ENCODE data around the gene NTN1.
"Not testable (repeated sequence)": the region's sequence is repeated elsewhere in the genome, so short reads cannot be mapped to it uniquely, and the experiment has no call there.

NTN1 gene

DNA sequence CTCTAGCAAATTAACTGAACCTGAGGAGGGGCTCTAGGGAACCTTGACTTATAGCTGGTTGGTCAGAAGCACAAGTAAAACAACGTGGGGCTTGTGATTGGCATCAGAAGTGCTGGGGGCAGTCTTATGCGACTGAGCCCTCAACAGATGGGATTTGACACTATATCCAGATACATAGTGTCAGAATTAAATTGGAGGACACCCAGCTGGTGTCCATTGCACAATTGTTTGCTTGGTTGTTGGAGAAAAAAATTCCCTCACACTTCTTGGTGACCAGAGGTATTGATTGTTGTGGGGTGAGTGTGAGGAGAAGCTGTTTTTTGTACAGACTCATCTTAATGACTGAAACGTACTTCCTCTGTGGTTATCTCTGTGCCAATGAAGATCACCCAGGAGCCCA lies 59.7 kb downstream of the NTN1 start:
- no peak for DNase-seq (ENCODE audit: low read depth in 1 of 2, low spot score in 1 of 2)
- in situ Hi-C loops (cut with HindIII; ENCODE audit: low pct_unique_long_range_greater_than_20kb, low sequenced_read_pairs), result no loop called here
- no peak for TF ChIP-seq JUND (IDR thresholded peaks at IDR 0.05; ENCODE audit: low read depth)

DNA sequence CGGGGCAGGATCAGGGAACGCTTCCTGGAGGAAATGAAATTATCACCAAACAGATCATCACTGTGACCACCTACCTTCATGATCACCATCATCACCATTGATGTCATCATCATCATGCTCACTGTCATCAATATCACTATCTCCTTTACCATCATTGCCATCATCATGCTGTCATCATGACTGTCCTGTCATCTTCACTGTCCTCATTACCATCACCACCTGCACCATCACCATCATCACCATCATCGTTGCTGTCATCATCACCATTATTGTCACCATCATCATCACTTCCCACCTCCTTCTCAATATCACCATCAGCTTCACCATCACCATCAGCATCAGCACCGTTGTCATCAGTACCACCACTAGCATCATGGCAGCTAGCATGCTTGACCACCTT lies 65.3 kb downstream of the NTN1 start:
- in situ Hi-C loops (cut with HindIII; ENCODE audit: low pct_unique_long_range_greater_than_20kb, low sequenced_read_pairs), result no loop called here
- no peak for TF ChIP-seq JUND (IDR thresholded peaks at IDR 0.05; ENCODE audit: low read depth)
- no peak for DNase-seq (ENCODE audit: low read depth in 1 of 2, low spot score in 1 of 2)

DNA sequence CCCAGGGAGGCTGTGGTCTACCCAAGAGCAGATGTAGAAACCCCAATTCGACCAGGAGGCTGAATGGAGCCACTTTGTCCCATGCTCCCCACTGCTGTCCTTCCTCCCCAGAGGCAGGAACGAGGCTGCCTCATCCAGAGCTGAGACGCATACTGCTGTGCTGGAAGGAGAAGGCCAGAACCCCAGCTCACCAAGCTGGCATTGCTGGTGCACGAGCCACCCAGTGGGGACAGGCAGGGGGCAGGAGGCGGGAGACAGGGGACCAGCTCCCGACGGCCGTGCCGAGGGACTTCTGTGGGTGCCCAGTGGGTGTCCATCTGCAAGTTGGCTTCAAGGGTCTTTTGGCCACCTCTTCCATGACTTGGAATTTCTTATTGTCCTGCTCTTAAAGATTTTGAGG lies 66.6 kb downstream of the NTN1 start:
- no peak for DNase-seq (ENCODE audit: low read depth in 1 of 2, low spot score in 1 of 2)
- in situ Hi-C loops (cut with HindIII; ENCODE audit: low pct_unique_long_range_greater_than_20kb, low sequenced_read_pairs), result no loop called here
- no peak for TF ChIP-seq JUND (IDR thresholded peaks at IDR 0.05; ENCODE audit: low read depth)

DNA sequence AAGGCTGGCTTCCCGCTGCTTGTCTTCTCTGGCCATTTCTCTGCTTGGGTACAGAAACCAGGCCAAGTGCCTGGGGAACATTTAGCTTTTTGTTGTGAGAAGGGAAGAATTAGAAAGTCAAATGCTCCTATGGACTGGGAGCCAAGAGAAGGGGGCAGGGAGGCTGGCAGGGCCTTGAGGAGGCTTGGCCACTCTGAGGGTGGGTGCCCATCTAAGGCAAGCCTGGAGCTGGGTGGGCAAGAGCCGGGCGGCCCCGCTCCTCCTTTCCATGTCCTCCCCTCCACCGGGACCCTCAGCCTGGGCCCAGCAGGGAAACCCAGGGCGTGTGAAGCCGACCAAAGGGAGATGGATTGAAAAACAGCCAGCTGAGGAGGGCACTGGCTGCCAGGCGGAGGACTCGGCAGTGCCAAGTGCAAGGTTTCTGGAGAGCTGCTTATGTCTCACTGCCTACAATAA lies 69.4 kb downstream of the NTN1 start:
- no peak for TF ChIP-seq JUND (IDR thresholded peaks at IDR 0.05; ENCODE audit: low read depth)
- in situ Hi-C loops (cut with HindIII; ENCODE audit: low pct_unique_long_range_greater_than_20kb, low sequenced_read_pairs), result no loop called here
- DNase-seq (ENCODE audit: low read depth in 1 of 2, low spot score in 1 of 2), result no peak

DNA sequence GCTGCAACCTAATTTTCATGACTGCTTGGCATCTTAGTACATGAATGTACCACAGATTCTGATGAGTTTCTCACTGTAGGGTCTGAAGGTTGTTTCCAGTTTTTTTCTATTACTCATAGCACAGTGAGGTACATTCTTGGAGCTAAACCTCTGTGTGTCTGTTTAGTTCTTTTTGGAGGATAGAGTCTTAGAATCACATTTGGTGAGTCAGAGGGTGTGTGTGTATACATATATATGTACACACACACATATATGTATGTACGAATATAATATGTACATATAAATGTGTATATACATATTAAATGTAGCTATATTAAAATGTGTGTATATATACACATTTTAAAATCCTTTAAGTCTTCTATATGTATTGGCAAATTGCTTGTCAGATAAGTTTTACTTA lies 72.9 kb downstream of the NTN1 start:
- no peak for TF ChIP-seq JUND (IDR thresholded peaks at IDR 0.05; ENCODE audit: low read depth)
- DNase-seq (ENCODE audit: low read depth in 1 of 2, low spot score in 1 of 2), result no peak
- in situ Hi-C loops (cut with HindIII; ENCODE audit: low pct_unique_long_range_greater_than_20kb, low sequenced_read_pairs), result no loop called here

DNA sequence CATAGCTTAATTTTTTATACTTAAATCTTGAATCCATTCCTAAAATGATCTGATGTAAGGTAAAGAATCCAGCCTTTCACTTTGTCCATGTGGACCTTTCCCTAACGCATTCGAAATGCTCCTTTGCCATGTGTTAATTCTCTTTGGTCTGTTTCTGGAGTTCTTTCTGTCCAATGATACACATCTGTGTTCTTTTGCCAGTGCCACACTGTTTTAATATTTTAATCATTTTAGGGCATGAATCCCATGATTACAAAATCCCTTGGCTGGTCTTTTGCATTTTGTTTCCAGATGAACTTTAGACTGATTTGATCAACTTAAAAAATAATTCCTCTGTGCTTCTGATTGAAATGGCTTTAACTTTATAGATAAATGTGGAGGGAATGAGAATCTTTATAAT lies 74.1 kb downstream of the NTN1 start:
- in situ Hi-C loops (cut with HindIII; ENCODE audit: low pct_unique_long_range_greater_than_20kb, low sequenced_read_pairs), result no loop called here
- TF ChIP-seq JUND (IDR thresholded peaks at IDR 0.05; ENCODE audit: low read depth), result no peak
- no peak for DNase-seq (ENCODE audit: low read depth in 1 of 2, low spot score in 1 of 2)

DNA sequence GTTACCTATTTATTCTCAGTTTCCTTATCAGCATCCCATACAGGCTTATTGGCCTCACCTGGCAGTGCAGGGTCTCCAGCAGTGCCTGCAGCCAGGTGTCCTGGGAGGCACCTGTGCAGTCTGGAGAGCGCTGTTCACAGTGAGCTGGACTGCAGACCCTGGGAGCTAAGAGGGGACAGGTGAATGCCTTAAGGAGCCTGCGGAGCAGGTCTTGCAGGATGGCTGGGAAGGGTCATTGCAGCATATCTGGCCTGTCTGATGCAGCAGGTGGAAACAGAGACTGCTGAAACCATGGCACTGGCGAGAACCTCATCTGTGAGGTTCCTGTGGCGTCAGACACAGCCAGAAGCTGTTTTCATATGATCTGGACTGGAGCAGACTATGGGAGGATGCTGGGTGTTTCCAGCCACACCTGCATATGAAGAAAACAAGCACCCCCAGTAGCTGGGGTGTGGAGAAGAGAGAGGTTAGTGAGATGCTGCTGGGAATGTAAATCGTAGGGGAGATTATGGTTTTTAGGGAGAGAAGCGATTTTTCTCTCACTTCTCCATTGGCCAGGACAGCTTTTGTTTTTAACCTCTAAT lies 77.0 kb downstream of the NTN1 start:
- no peak for TF ChIP-seq JUND (IDR thresholded peaks at IDR 0.05; ENCODE audit: low read depth)
- in situ Hi-C loops (cut with HindIII; ENCODE audit: low pct_unique_long_range_greater_than_20kb, low sequenced_read_pairs), result no loop called here
- peak in 1 of 2 experiments; percentile 7 for DNase-seq (ENCODE audit: low read depth in 1 of 2, low spot score in 1 of 2)

DNA sequence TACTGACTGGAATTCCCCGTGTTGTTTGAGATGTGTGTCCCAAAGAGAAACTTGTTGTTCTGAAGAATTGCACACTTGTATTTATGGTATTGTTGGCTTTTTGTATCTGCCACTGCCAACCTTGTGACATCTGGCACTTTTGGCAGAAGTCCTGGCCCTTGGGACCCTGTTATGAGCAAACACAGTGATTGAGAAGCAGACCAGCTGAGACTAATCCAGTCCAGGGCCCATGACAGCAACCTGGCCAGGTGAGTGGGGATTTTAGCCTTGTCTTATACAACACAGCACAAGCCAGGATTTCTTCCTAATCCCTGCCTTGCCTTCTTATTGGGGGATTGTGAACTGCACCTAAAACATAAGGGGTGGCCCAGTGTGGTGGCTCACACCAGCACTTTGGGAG lies 80.0 kb downstream of the NTN1 start:
- in situ Hi-C loops (cut with HindIII; ENCODE audit: low pct_unique_long_range_greater_than_20kb, low sequenced_read_pairs), result no loop called here

DNA sequence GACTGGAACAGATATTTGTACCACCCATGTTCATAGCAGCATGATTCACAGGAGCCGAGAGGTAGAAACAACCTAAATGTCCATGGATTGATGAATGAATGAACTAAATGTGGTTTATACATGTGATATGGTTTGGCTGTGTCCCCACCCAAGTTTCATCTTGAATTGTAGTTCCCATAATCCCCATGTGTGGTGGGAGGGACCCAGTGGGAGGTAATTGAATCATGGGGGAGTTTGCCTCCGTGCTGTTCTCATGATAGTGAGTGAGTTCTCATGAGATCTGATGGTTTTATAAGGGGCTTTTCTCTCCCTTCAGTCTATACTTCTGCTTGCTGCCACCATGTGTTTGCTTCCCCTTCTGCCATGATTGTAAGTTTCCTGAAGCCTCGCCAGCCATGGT lies 81.9 kb downstream of the NTN1 start:
- DNase-seq (ENCODE audit: low read depth in 1 of 2, low spot score in 1 of 2); in situ Hi-C loops (cut with HindIII; ENCODE audit: low pct_unique_long_range_greater_than_20kb, low sequenced_read_pairs): not testable (repeated sequence)

More for the DNA sequence above, 80.0 kb downstream of the NTN1 start:
- TF ChIP-seq JUND (IDR thresholded peaks at IDR 0.05; ENCODE audit: low read depth), result no peak
- no peak for DNase-seq (ENCODE audit: low read depth in 1 of 2, low spot score in 1 of 2)

DNA sequence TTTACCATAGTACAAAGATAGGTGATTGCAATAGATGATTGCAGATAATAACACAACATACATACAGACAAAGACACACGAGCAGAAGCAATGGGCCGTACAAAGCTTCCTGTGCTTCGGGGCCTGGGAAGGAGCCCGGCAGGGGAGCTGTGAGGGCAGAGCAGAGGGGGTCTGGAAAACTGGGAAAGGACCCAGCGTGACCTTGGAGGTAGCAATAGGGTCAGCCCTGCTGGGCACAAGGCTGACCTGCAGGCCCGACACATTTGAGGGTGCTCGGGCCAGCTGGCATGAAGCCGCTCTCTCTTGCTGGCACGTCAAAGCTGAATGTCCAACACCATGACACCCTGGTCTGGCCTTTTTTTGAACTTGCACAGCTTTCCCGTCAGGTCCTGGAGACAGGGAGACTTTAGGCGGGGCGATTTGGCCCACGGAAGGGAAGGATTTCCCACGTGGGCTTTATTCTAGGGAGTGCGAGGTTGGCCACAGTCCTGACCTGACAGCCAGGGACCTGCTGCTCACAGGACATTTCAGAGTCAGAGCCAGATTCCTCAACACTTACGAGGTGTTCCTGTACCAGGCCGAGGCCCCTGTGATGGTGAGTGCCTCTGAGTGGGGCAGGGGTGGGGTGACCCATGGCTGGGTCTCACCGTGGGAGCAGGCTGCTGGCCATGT lies 83.2 kb downstream of the NTN1 start:
- no peak for TF ChIP-seq JUND (IDR thresholded peaks at IDR 0.05; ENCODE audit: low read depth)
- in situ Hi-C loops (cut with HindIII; ENCODE audit: low pct_unique_long_range_greater_than_20kb, low sequenced_read_pairs), result no loop called here
- no peak for DNase-seq (ENCODE audit: low read depth in 1 of 2, low spot score in 1 of 2)

DNA sequence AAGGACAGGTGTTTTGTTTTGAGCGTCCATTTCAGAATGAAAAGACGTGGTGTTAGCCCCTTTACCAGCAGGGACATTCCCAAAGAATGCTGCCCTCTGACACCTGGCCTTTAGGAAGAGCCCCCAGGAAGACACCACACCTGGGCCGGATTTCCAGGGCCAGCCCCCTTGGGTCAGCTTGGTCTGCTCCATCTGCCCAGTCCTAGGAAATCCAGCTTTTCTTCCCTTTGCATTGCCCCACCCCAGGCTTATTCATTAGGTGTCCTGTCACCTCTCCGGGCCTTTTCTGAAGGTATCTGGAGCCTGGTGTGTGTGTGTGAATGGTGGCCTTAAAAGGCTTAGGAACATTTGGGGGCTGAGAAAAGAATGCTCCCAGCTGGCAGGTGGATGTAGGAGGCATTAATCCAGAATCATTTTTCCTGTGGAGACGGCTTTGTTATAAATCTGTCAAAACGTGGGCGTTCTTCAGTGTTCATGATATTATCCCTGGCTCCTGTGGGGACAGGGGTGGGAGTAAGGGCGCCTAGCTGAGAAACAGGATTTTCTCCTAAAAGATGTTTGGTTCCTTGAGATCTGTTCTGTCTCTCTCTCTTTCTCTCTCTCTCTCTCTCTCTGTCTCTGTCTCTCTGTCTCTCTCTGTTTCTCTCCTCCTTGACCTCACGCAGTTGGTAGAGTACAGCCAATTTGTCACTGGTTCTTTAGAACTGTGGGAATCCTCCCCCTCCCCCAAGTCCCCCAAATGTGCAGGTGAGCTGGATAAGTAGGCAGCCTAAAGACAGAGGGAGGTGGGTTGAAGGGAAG lies 84.0 kb downstream of the NTN1 start:
- DNase-seq (ENCODE audit: low read depth in 1 of 2, low spot score in 1 of 2), result no peak
- in situ Hi-C loops (cut with HindIII; ENCODE audit: low pct_unique_long_range_greater_than_20kb, low sequenced_read_pairs), result no loop called here
- no peak for TF ChIP-seq JUND (IDR thresholded peaks at IDR 0.05; ENCODE audit: low read depth)

DNA sequence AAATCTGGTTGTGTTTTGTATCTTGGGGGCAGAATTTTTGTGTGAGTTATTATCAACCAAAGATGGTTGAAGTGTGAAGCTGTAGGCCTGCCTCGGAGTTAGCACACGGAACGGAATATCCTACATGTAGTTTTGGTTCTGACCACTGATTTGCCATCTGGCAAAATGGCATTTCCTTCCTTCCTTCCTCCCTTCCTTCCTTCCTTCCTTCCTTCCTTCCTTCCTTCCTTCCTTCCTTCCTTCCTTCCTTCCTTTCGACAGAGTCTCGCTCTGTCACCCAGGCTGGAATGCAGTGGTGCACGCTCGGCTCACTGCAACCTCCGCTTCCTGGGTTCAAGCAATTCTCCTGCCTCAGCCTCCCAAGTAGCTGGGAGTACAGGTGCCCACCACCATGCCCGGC lies 85.0 kb downstream of the NTN1 start:
- in situ Hi-C loops (cut with HindIII; ENCODE audit: low pct_unique_long_range_greater_than_20kb, low sequenced_read_pairs); DNase-seq (ENCODE audit: low read depth in 1 of 2, low spot score in 1 of 2): not testable (repeated sequence)

DNA sequence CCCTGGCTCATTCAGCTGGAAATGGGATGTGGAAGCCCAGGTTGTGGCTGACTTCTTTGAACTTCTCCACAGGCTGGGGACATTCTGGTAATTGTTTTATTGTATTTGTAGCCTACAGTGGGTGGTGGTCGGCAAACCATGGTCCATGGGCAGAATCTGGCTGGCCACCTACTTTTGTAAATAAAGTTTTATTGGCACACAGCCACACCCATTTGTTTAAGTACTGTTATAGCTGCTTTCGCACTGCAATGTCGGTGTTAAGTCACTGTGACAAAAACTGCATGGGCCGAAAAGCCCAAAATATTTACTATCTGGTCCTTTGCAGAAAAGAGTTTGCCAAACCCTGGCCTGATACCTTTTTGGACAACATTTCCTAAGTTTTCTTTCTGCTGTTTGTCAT lies 86.2 kb downstream of the NTN1 start:
- DNase-seq (ENCODE audit: low read depth in 1 of 2, low spot score in 1 of 2), result no peak
- in situ Hi-C loops (cut with HindIII; ENCODE audit: low pct_unique_long_range_greater_than_20kb, low sequenced_read_pairs), result no loop called here
- no peak for TF ChIP-seq JUND (IDR thresholded peaks at IDR 0.05; ENCODE audit: low read depth)
